ENCODE data around the gene ZNF471.

DNA sequence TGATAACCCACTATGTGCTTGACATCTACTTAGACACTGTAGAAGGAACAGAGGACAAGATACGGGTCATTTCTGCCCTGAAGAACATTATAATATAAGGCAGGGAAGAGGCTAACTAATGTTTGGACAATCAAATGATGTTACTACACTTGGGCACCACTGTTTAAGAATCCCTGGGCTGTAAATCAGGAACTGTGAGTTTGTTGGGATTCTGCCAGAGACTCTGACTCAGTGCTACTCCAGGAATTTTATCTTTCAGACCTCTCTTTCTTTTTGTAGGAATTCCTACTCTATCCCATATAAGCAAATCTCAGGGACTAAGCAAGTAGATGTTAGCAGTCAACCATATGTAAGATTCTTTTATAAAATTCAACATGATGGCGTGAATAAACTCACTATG lies 3.1 kb upstream of the ZNF471 start:
- TF ChIP-seq CTCF (conservative IDR thresholded peaks at IDR 0.05; ENCODE audit: low read depth, low read length) (no peak), EZH2phosphoT487 (IDR thresholded peaks at IDR 0.05; ENCODE audit: borderline replicate concordance, low read length) (no peak)

Measured in PC-3 (cell line).